ENCODE results near the gene PXYLP1.

Gene PXYLP1

GRCh38 chr3:141229132-141229531 lies 2.5 kb upstream of the PXYLP1 start:
- DNase-seq, result no peak

DNA sequence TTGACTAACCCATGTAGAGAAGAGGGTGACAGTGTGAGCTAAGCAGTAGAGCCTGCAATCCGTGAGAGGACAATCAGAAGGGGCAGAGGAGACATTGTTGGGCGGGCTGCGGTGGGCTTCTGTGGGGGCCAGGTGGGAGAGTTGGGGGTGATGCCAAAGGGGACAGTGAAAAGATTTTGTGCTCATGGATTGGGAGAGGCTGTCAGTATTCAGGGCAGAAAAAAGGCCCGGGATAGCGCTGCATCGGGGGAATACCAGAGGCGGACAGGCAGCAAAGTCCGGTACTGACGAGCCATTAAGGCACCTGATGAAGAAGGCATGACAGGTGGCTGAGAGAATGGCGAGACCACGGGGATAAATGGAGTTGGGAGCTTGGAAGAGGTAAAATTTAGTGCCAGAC lies 1.3 kb upstream of the PXYLP1 start:
- DNase-seq, result no peak

DNA sequence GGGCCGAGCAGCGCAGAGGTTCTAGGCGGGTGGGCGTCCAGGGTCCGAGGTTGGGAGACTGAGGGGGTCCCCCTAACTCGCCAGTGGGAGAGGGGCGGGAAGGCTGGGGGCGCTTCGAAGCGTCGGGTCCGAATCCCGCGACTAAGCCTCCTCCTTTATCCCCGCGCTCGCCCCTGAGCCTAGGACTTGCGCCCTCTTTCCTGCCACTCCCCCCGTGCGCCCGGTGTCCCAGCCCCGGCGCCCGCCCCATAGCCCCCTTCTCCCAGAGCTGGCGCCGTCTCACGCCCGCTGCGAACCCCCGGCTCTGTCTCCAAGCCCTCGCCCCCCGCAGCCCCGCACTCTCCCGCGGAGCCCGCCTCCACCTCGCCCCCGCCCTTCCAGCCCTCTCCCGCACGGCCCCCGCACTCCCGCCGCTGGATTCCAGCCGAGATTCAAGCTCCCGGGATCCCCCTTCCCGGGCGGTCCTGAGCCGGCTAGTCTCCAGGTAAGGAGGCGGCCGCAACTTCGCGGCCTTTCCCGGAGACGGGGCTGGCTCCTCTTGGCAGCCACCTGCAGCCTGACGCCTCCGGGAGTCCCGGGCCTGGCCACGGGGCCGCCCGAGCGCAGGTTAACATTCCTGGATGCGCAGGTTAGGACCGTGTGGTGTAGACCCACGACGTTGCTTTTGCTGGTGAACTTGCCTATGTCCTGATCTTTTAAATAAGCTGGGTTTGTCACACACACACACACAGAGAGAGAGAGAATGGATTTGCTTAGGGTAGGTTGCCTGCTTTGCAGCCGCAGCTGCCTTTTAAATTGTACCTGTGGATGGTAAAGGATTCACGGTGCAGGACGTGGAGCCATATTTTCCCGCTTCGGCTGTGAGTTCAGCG lies 563 bp downstream of the PXYLP1 start:
- no peak for DNase-seq

DNA sequence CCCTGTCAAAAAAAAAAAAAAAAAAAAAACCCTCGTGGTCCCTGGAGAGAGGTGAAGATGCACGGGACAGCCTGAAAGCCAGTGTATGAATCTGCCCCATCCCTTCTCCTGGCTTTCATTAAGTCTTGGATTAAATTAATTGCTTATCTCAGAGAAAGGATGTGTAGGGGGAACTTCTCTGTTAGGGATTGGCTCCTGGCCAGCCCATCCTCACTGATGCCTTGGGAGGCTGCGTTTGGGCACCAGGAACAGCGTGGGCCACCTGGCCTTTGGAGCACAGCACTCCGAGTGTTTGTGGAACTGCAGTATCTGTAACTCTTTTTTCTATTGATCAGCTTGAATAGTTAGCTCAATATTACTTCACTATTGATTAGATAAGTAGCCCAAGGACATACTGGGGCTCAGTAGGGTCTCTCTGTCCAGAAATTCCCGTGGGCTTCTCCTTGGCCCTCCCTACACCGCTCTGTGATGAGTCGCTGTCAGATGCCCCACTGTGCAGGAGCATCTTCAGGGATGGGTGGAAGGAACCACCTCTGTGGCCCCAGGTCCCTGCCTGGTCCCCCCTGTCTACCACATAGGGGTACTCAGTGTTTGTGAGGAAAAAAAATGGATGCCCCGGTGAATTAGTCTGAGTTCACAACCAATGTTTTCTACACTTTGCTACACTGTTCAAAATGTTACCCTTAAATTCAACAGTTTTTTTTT lies 2.0 kb downstream of the PXYLP1 start:
- no peak for DNase-seq

DNA sequence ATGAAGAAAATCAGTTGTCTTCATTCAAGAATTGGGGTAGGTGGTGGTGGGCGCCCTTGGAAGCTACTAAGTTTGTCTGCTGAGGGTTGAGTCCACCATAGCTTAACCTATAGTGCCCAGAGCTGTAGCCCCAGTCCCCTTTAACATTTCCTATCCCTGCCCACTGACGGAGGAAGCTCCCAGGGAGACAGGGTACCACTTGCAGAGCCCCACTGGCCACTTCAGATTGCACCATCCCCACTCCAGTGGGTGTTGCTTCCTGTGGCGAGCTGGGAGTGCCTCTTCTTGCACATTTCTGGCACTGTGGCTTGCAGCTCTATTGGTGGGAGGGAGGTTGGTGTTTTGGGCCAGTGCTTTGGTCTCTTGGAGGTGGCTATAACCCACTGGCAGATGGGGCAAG lies 2.7 kb downstream of the PXYLP1 start:
- DNase-seq, result no peak

- DNase-seq, result no peak
Measured at GRCh38 chr3:141235661-141236171, 4.1 kb downstream of the PXYLP1 start.

- no peak for DNase-seq
Measured at GRCh38 chr3:141236361-141236760, 4.7 kb downstream of the PXYLP1 start.

- DNase-seq, result peak; percentile 42
Measured at GRCh38 chr3:141237701-141238521, 6.3 kb downstream of the PXYLP1 start.

GRCh38 chr3:141239511-141240281 lies 8.1 kb downstream of the PXYLP1 start:
- peak; percentile 19 for DNase-seq

GRCh38 chr3:141240286-141240685 lies 8.7 kb downstream of the PXYLP1 start:
- DNase-seq, result no peak

DNA sequence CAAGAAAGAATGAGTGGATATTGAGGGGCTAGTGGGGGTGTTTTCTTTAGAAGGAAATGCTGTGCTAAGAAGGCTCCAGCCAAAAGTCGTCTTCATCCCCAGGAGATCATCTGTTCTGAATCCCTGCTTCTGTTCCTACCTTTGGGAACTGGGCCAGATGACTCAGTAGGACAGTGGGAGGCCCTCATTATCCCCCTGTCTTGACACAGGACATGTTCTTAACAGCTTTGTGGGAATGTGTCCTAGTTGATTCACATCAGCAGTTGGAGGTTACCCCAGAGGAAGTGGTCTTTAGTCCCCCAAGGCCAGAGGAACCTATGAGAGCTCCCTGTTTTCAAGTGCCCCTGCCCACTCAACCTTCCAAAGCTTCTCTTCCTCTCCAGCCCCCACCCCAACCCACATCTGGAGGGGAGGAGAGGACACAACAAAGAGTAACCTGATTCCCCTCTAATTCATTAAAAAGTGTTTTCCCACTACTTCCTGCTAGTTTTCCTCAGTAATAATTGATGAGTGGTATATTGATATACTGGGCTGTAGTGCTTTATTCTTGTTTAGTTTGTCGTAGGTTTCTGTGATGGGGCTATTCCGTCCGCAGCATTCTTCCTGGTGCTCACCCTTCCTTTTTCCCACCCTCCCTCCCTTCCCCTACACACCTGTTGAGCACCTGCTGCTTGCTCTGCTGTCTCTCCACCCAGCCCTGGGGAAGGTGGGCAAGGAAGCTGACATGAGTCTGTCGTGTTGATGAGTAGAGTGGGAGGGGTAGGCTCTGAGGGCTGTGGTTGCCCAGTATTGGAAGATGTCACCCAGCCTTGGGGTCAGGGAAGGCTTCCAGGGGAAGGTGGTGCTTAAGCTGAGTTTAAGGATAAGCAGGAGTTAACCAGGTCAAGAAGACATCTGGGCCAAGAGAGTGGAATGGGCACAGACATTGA lies 9.3 kb downstream of the PXYLP1 start:
- no peak for DNase-seq

DNA sequence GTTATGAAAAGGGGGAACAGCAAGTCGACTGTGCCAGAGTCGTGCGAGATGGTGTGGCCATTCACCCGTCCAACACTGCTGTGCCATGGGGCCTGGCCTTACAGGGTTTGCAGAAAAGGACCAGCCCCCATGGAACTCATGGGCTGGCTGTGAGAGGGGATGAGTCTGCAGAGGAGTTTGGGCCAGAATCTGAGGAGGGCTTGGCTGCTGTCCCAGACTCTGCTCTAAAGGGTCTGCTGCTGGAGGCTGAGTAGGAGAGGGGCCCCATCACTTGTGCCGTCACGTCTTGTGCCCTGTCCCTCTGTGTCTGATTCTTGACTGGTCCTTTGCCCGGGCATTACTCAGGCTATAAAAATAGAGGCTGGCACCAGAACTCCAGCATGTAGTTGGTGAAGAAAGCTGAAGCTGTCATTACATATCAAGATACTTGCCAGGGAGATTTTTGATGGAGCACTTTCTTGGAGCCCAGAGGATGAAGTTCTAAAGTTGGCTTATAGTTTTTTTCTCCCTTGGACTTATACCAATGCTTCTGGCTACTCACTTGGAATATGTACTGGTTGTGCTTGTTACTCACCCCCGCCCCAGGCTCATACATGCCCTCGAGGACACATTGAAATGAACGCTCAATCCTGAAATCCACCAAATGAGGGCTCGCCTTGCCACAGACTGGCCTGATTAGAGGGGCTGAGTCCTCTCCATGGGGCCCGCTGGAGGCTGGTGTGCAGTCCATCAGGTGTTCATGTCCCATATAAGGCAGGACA lies 10.2 kb downstream of the PXYLP1 start:
- no peak for DNase-seq

DNA sequence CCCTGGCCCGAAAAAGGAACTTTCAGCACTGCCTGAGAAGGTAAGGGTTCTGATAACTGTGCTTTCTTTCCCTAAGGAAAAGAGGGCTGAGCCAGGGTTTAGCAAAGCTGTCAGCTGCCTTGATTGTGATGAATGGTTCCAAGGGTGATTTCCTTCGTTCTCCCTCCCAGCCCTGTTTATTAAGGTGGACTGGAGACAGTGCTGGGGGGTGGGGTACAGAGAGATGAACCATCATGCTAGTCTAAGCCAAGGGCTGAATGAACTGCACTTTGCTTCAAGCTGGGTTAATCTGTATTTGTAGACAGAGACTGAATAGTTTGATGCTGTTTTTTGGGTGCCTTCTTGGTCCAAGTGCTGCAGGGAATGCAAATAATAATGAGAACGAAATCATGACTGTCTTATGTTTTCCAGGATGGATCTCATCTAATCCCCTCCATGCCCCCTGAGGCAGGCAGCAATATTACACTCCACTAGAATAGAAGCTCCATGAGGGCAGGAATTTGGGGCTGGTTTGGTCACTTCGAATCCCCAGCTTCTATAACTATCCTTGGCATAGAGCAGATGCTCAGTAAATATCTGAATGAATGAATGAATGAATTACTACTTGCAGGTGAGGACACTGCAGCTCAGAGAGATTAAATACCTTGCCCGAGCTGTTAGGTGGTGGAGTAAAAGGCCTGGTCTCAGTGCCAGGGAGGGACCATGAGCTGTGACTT lies 10.9 kb downstream of the PXYLP1 start:
- no peak for DNase-seq

DNA sequence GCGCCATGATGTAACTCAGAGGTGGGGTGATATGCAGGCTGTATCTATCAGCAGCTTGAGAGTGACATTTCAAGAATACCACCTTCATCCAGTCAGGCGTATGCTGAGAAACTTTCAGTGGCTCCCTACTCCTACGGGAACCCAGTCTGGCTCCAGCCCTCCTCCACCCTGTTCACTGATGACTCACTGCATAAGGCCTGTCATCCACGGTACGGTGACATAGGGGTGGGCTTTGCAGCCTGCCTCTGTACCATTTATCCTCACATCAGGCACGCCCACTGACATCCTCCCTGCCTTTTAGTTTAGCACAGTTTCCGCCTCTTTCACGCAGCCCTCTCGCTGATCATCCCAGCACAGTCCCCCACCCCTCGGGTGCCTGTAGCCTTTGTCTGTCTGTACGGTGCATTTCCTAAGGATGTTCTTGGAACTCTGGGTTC lies 11.7 kb downstream of the PXYLP1 start:
- no peak for DNase-seq

GRCh38 chr3:141246224-141246957 lies 14.8 kb downstream of the PXYLP1 start:
- DNase-seq, result no peak

DNA sequence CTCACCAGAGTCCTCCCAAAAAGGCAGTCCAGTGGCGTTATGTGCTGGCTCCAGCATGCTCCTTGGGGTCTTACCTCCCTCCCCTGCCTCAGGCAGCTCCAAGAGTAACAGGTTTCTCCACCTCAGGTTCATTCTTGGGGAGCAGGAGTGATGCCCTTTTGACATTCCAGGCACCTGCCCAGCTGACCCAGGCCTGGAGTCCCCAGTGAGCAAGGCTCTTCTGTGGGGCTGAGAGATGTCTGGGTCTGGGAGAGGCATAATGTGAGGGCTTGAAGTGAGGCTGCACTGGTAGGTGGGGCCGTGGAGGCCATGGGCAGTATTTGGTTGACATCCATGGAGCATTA lies 15.3 kb downstream of the PXYLP1 start:
- DNase-seq, result no peak

DNA sequence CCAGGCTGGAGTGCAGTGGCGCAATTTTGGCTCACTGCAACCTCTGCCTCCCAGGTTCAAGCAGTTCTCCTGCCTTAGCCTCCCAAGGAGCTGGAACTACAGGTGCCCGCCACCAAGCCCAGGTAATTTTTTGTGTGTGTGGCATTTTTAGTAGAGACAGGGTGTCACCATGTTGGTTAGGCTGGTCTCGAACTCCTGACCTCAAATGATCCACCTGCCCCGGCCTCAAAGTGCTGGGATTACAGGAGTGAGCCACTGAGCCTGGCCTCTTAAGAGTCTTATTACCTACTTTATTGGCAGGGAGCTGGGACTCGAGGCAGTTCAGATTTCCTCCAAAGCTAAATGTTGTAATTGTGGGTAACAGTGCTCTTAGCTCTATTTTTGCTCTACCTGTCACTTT lies 16.4 kb downstream of the PXYLP1 start:
- DNase-seq, result no peak

GRCh38 chr3:141249041-141249440 lies 17.4 kb downstream of the PXYLP1 start:
- no peak for DNase-seq

GRCh38 chr3:141250342-141250741 lies 18.7 kb downstream of the PXYLP1 start:
- no peak for DNase-seq

Data from NCI-H774 (cell line).